NK-92 treated with Interleukin-12 subunit alpha and Interleukin-12 subunit beta, amount 100 ng/mL, for 24 hours (cell line): ENCODE results near the gene USP12.

Experiments used
- DNase-seq: peaks from one replicate; lab custom pipeline; 2025; lab: John Stamatoyannopoulos, UW

USP12 gene

DNA sequence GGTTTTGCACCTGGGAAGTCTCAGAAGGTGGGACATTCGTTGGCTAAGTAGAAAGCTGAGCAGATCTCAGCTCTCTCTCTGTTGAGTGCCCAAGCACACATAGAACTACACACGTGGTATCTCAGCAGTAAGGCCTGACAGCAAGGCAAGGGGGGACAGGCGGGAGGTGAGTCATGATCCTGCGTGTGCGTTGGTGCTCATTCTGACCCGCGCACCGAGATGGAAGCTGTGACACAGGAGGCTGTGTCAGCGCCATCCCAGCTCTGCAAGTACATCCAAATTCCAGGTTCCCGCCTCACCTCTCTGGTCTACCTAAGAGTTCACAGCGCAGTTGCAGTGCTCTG, 135.7 kb downstream of the USP12 start:
- DNase-seq = no peak

- no peak for DNase-seq
These were observed 136.9 kb downstream of the USP12 start for GRCh38 chr13:27034678-27035111.

DNA sequence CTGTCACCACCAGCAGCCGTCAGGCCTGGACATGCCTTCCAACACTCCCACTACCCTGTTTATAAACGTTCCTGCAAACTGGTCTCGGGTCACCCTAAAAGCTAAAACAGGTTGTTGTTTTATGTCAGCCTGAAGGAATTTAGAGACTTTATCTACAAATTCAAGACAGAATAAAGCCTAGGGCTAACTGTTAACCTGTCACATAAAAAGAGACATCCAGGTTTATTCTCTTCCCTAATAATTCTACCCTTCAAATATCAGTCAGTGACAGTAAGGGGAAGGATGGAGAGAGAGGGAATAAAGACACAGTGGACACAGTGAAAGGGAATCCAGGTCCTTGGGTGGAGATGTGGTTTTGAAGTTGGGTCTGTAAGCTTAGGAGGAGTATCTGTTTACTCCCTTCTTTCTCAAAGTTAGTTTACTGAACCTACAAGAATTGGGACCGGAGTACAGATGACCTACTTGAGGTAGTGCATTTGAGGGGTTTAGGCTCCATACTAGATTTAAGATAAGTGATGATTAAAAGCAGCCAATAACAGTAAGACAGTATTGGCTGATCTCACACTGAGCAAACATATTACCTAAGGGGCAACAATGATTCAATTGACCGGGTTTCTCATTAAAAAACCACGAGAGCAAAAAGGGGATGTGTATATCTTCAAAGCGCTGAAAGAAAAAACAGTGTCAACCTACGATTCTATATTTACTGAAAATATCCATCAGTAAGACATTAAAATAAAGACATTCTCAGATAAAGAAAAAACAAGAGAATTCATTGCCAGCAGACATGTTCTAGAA, 142.7 kb downstream of the USP12 start:
- DNase-seq = no peak

- DNase-seq = no peak
These were observed 144.4 kb downstream of the USP12 start for GRCh38 chr13:27027086-27027667.

- peak; percentile 28 for DNase-seq
These were observed 145.2 kb downstream of the USP12 start for GRCh38 chr13:27026396-27026795.

GRCh38 chr13:27024776-27025492, 146.7 kb downstream of the USP12 start:
- DNase-seq = no peak

- DNase-seq = no peak
These were observed 147.5 kb downstream of the USP12 start for GRCh38 chr13:27024074-27024461.

DNA sequence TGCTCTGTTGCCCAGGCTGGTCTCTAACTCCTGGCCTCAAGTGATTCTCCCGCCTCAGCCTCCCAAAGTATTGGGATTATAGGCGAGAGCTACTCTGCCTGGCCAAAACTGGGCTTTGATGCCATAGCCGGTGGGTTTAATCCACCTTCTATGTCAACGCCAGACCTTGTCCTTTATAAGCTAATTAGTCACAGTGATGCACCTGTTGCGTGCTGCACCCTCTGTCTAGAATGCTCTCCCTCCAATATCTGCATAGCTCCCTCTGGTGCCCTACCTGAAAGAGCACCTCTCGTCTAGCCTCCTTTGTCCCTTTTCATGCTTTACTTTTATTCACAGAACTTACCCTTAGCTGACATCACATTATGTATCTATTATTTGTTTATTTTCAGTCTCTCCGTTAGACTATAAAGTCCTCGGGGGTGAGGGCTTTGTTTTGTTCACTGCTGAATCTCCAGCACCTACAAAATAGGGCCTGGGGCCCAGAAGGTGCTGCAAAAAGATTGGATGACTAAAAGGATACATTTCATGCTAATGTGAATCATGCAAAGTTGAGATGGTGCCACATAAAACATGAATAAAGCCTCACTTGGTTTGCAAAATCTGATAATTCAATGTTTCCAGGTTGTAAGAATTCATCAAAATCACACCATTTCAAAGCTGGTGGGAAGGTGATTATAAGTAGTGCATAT, 148.1 kb downstream of the USP12 start:
- no peak for DNase-seq

DNA sequence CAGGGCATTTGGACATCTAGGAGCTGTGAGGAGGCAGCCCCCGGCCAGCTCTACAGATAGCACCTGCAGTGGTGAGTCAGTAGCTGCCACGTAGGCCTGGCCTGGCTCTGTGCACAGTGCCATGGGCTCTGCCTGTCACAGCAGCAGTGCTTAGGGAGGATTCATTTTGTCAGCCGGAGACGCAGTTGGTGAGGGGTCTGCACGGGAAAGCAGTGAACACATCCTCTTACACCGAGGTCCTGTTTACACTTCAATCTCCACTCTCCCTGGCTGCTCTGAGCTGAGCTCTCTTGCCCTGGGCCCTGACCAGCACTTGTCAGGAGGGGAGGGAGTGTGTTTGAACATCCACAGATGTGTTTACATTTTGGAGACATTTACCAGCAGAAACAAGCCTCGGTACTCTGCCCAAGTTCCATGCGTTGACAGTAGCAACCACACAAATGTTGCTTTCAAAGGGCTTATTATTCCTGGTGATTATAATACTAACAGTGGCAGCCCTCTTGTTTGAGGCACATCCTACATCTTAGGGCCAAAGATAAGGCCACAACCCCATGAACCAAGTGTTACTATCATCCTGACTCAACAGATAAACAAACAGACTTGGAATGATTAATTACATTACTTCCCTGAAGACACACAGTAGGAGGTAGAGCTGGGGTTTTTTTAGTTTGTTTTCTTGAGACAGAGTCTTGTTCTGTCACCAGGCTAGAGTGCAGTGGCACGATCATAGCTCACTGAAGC, 148.9 kb downstream of the USP12 start:
- no peak for DNase-seq

DNA sequence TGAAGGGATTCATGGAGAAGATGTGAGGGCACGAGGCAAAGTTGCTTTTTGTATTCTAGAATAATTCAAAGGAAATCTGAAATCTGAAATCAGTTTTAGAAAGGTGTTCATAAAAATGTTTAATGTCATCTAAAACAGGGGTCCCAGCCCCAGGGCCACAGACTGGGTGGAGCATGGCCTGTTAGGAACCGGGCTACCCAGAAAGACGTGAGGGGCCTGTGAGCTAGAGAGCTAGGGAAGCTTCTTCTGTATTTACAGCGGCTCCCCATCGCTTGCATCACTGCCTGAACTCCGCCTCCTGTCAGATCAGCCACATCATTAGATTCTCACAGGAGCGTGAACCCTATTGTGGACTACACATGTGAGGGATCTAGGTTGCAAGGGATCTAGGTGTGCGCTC, 151.2 kb downstream of the USP12 start:
- DNase-seq = no peak

- DNase-seq = no peak
These were observed 152.7 kb downstream of the USP12 start for GRCh38 chr13:27018882-27019281.

GRCh38 chr13:27018344-27018861, 153.2 kb downstream of the USP12 start:
- DNase-seq = no peak

GRCh38 chr13:27016875-27017274, 154.7 kb downstream of the USP12 start:
- no peak for DNase-seq
